Activated CD8-positive, alpha-beta memory T cell treated with anti-CD3 and anti-CD28 coated beads for 24 hours (primary cell): ENCODE measurements around the gene VGLL4.
"Not testable (repeated sequence)": the region's sequence is repeated elsewhere in the genome, so short reads cannot be mapped to it uniquely, and the experiment has no call there.

ENCODE experiments used
- DNase-seq: peaks from one replicate; pipeline ENCODE4 v3.0.0-alpha.2; 2020

VGLL4 gene

DNA sequence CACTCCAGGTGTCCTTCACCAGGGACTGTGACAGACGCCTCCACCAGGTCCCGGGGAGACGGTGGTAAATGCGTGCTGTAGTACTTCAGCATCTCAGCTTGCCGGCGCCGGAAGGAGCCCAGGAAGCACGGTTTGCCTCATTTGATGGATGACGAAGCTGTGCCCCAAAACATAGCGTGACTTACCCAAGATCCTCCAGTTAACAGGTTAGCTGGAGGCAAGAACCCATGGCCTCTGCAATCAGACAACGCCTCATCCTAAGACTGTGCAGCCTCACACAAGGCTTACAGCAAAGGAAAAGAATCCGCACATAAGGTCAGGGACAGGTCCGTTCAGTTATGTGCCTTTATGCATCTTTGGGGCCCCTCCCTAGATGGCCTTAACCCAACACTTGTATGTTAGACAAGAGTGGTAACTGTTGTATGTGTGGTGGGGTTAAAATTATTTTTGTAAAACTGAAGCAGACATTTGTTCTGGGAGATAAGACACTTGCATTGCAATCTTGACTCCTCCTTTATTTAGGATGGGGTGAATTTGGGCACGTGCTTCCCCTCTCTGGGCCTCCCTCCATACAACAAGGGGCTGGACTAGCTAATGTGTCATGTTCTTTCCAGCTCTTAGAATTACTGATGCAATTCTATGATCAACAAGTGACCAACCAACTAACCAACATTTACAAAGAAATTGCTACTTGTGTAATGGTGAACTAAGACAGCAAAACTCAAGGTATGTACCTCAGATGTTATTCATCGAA lies 39.4 kb downstream of the VGLL4 start:
- DNase-seq: no peak

DNA sequence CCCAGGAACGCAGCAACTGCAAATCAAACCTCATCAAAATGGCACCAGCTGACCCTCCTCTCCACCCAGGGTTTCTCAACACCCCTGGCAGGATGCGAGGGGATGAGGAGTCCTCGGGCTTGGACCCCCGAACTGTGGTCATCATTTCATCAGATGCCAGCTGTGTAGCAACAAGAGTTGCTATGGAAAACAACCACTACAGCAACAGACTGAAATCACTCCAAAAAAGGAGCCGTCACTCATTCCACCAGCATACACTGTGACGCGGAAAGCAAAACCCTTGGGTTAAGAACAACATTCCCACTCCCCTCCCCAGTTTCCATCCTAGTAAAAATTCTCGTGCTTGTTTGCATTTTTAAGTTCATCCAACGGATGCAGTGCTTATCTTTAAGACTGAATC lies 40.1 kb downstream of the VGLL4 start:
- DNase-seq: no peak

DNA sequence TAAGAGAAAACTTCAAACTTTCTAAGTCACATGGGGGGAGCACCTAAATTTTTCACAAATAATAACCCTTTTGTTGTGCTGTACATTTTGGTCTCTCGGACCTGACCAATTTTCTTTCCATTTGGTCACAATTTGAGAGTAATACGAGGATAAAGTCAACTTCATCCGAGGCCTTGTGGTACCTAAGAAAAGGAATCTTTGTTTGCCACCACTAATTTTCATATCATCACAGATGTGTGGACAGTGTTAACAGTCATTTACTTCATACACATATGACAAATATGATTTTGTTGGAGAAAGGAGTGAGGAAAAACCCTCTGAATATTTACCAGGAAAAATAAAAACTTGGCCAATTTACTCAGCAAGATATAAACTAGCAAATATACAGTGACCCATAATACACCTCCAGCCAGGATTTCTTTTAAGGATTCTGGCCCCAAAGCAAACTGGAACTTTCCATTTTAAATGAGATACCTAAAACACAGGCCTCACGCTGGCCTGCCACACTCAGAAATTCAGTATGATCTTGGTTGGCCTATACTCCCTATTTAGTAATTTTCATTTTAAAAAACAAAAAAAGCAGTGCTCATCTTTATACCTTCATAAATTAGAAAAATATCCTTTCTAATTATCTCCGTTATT lies 40.7 kb downstream of the VGLL4 start:
- no peak for DNase-seq

DNA sequence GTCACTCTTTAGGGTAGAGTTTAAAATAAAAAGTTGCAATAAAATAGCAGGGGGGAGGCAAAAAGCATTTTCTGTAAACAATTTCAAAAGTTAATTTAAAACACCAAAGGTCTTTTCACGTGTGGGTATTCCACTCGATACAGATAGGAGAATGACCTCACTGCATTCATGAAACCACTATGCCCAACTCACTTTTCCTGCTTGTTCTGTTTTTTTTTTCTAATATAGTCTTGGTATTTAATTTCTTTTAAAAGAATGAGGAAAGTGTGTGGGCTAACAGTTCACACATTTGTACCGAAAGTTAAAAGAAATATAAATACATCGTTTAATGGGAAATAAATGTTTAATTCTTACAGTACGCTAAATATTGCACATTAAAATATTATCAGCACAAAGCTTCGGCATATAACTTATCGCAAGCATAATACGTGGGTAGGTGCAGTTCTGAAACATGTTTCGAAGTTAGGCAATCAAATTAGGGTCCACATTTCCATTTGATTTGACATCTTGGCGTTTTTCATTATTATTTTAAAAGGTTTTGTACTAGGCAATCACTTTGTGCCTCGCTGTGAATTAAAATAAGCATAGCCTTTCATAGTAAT lies 41.4 kb downstream of the VGLL4 start:
- DNase-seq: no peak

DNA sequence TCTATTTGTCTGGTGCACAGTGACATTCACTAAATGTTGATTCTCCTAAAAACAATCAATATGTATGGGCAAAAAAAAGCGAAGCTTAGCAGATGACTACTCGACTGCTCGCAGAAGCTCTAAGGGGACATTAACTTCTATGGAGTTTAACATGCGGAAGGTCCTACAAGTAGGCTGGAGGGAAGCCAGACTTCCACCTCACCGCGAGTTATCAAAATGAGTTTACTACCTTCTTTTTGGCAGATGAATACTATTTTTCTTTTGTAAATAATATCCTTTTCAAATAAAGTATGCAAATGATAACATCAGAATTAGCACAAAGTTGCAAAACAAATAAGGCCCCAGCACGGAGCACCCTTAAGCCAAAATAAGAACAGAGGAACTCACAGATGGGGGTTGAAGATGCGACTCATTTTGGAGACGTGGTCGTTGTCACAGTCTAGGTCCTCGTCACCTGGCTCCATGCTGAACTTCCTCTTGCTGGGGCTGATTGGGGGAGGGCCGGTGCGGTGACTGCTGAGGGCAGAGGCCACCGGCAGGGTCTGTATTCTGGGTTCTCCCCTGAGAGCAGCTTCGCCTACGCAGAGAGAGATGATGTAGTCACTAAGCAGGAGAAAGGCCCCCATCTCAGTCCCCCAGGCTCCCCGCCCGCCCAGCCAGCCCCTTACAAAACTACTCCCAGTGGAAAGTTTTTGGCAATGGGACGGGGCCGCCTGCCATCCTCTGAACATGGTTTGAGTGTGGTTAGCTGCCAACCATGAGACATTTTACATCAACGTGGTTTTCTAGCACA lies 42.1 kb downstream of the VGLL4 start:
- peak; percentile 68 for DNase-seq

DNA sequence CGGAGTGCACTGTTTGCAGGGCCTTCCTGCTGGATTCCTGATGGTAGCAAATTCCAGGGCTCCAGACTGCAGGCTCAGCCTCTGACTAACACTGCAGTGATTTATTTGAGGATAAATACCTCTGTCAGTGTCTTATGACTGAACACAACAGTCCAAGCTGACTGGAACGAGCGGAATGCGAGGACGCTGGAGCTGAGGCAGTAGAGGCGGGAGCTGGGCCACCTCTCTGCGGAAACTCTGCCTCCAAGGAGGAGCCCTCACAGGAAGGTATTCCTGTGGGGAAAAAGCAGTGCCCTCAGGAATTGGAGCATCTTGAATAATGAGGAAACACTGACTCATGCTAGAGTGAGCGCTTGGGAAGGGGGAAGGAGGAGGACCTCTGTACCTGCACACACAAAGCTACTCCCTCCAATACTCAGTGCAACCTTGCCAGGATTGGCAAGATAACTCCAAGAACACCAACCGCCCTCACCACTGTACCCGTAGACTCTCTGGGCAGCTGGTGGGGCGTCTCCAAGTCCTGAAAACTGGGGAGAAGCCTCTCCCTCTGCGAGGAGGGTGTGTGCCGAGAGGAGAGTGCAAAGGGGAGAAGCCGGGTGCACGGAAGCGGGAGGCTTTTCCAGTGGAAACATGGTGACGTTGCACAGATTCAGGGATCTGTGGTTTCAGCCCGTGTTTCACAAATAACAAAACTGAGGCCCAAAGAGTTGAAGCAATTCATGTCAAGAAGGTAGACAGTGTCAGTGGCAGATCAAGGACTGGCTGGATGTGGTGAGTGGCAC lies 43.0 kb downstream of the VGLL4 start:
- DNase-seq: no peak

DNA sequence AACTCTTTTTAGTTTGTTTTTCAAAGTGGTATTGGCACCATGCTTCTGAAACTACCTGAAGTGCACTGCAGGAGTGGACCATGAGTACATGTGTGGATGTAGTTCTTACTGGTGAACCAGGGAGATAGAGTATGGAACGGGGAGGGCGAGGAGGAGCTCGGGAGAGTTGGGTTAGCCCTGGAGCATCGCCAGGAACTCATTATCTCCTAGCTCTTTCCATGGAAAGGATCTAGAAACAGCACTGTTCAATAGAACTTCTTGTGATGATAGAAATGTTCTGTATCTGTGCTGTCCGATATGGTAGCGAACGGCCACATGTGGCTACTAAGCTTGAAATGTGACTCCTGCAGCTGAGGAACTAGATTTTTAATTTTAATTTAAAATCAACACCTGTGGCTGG lies 47.3 kb downstream of the VGLL4 start:
- no peak for DNase-seq

DNA sequence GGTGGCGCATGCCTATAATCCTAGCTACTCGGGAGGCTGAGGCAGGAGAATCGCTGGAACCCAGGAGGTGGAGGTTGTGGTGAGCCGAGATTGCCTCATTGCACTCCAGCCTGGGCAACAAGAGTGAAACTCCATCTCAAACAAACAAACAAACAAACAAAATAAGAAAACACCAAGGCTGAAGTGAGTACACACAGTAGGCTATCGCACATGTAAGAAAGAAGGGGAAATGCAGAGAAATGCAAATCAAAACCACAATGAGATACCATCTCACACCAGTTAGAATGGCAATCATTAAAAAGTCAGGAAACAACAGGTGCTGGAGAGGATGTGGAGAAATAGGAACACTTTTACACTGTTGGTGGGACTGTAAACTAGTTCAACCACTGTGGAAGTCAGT lies 48.7 kb downstream of the VGLL4 start:
- DNase-seq: not testable (repeated sequence)

DNA sequence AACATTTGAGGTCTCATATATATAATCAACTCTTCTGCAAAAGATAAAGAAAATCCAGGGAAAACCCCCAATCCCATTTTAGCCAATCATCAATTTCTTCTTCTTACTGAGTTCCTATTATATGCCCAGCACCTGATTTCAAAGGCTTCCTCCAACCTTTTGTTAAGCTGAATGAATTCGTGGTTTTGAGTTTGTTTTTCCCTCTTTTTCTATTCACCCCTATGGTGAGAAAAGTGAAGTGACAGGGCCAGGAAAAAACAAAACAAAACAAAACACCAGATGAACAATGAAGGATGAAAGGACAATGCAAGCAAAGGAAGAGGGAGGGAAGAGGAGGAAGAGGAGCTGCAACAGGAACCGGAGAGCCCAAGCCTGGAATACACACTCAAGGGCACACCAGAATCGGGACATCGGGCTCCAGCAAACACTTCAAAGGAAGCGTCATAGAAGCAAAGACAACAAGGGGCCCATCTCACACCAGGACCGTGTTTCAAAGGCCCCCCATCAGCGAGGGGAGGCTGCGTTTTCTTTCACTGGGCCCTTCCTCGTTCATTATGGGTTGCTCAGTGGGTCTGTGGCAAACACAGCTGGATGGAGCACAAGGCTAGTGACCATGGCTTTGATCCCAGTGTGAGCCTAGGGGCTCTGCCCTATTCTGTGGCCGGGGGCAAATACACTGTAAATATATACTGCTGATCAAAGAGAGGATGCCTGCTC lies 50.2 kb downstream of the VGLL4 start:
- DNase-seq: no peak

DNA sequence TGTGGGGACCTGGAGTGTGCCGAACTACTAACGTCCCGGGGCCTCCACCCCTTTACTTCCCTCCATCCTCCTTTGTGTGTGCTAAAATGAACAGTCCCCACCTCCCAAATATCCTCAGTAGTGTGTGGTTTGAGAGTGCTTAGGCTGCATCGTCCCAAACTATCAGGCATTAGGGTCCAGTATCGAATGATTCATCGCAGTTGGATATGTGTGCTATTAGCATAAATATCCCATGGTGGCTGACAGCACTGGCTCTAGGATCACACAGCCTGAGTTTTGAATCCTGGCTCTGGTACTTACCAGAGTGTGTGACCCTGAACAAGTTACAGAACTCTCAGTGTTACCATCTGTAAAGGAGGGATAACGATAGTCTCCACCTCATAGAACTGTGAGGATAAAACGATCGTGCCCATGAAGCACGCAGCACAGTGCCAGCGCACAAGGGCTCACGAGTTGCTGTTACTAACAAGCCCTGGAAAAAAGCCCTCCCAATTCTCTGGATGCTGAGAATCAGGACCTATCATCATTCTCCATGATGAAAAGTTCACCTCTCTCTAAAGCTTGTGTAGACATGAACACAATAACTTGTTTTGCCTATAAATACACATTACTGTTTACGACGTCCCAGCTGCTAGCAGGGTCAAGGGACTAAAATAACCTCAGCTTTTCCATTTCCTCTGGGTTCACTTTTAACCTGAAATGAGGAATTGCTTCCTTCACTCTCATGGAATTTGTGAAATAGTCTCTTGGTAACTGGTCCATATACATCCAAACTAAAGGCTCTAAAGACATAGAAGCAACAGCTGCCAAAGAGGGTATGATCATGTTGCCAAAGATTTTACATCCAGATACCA lies 51.0 kb downstream of the VGLL4 start:
- no peak for DNase-seq

DNA sequence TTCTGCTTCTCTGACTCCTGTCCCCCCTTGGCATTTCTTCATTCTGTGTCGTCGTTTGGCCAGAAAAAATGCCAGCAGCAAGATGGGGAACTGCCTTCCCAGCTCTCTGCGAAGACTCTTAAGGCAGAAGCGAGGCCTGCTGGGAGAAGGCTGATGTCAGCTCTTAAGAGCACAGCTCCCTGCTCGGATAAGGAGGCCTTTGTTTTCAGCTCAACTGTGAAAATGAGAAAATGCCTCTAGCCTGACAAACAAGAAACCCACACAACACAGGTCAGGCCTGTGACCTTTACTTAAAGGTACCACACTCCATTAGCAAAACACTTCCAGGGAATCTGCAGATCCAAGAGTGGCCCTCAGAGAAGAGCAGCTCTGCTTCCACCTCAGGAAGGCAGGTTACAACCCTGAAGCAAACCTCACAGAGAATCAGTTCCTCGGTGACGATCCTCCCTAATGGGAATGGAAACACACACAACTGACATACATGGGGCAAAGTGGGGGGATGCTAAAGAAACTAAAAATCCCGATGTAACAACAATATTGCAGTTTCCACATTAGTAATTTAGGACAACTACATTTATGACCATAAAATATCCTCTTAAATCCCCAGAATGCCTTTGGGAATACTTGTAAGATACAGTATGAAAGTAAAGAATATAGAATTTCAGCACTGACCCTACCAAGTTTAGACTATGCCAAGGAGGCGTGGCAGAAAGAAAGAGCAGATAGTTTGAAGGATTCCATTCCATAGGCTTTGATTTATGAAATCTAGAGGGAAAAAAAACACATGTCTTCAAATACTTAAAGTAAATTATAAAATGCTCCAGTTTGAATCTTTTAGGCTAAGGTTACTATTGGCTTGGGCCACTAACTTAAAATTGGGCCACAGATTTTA lies 52.1 kb downstream of the VGLL4 start:
- no peak for DNase-seq

DNA sequence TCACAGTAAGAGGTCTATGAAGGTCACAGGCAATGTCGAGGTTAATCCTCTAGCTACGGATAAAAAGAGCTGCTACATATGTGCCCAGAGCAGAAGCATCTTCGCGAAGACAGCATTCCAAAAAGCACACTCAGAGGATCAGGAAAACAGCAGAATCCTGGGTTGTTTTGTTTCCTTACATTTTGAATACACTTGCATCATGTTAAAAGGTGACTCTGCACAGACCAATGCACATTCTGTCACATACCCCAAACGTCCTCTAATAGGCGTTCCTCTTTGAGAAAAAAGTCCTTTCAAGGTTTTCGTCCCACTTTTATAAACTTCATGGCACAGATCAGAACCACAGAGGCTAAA lies 52.7 kb downstream of the VGLL4 start:
- DNase-seq: no peak

DNA sequence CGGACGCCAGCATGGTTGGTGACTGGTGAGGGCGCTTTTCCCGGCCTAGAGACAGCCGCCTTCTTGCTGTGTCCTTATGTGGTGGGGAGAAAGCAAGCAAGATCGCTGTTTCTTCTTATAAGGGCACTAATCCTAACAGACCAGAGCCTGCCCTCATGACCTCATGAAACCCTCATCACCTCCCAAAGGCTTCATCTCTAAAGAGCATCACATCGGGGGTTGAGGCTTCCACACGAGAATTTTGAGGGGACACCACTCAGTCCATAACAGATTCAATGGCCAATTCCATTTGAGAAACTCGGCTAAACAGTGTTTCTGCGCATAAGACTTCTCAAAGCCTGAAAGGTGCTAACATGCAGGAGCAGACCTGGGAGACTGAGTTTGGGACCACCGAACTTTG lies 54.0 kb downstream of the VGLL4 start:
- DNase-seq: no peak

DNA sequence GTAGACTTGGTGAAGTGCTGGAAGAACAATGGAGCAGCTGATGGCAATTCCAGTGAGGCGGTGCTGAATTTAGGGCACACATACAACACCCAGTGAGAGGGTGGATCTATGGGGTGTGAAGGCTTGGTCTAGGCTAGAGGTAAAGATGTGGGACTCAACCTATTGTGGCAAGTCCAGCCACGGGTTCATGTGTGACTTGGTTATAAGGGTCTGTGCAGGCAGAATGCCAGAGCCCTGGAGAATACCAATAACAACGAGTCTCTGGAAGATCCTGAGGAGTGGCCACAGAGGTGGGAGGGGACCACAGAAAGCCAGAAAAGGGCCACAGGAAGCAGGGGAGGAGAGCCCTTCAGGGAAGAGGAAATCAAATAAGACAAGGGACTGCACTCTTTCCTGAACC lies 55.0 kb downstream of the VGLL4 start:
- no peak for DNase-seq

DNA sequence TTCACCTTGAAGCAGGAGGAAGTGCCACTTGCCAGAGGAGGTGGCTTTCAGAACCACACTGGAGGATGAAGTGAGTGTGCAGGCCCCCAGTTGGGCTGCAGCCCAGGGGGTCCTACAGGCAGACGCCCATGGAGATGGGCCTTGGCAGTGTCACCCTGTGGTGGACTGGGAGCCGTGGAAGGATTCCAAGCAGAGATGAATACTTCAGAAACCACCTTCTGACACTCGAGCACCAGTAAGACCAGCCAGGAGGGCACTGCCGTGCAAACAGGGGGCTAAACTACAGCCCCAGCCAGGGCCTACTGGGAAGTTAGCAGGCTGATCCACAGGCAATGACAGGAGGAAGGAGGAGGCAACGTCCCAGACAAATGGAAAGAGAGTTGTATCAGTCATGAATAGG lies 55.4 kb downstream of the VGLL4 start:
- no peak for DNase-seq

DNA sequence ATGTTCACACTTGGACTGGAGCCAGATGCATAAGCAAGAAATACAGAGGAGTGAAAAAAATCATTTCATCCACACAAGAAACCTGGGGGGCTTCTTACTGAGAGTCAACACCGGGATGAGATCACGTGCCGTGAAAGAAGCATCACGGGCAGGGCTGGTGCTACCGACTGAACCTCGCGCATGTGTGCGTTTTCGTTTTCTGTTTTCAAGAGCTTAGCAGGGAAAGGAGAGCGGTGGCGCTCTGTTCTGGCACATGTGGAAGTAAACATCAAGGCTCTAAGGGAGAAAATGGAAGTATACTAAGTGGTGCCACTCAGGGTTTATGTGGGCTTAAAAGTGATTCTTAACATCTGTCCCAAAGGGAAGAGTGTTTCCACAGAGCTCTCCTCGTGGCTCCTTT lies 55.9 kb downstream of the VGLL4 start:
- no peak for DNase-seq

DNA sequence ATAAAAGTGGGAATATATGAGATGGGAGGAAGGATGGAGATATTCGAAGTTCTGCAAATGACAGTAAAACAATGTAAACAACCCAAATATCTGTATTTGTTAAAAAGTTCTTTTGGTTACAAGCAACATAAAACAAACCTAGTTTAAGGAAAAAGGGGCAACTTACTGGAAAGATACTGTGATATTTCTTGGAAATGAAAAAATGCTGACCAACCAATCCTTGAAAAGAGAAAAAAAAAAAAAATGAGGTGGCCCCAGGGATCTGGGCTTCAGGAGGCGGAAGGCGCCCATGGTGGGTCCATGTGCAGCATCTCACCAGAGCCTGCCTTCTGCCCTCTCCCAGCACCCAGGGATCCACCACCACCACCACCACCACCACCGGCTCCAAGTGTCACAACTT lies 59.1 kb downstream of the VGLL4 start:
- DNase-seq: no peak

DNA sequence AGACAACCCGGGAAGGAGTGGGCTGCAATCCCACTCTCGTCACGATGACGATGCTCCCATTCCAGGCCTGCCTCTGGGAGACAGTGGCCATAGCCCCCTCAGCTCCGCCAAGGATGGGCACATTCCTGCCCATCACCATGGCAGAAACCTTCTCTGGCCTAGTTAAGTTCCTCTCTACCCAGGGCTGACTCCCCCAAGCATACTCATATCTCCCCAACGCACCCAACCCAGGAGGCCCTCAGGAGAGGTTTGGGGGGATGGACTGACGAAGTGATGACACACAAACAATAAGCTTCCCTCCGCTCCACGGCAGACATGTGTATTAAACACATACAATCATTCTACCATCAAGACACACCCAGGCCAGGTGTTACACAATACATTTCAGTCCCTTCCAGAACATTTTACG lies 60.1 kb downstream of the VGLL4 start:
- no peak for DNase-seq

DNA sequence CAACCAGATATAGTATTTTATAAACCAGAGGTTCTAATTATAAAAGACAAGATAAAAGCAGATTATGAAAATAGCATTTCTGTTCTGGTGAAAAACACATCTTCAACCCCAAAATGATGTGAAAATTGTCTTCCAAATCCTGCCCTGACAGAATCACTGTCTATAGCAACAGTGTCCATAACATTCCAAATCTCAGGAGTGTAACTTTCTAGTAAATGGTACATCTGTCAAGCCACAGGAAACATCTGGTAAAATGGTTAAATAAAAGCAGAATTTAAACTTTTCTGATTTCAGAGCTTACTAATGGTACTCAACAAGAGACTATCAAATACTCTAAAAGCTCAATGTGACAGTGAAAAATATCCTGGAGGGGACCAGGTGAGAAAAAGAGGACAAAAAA lies 60.5 kb downstream of the VGLL4 start:
- no peak for DNase-seq
